CD1c-positive myeloid dendritic cell (primary cell): ENCODE data around the gene IFNAR2.
A peak's percentile ranks its signal among the peaks of the same experiment; 100 is the strongest.

Source experiments
- DNase-seq: peaks from one replicate; pipeline ENCODE4 v3.0.0-alpha.2; 2016; ENCODE audit errors: extremely low spot score

IFNAR2 gene

GRCh38 chr21:33229784-33230544 is at the start of gene IFNAR2:
Gene IFNAR2 (plus strand): TSS chr21:33229938. CDS start chr21:33241923, 11,985 bp downstream.
- peak; percentile 90 for DNase-seq

DNA sequence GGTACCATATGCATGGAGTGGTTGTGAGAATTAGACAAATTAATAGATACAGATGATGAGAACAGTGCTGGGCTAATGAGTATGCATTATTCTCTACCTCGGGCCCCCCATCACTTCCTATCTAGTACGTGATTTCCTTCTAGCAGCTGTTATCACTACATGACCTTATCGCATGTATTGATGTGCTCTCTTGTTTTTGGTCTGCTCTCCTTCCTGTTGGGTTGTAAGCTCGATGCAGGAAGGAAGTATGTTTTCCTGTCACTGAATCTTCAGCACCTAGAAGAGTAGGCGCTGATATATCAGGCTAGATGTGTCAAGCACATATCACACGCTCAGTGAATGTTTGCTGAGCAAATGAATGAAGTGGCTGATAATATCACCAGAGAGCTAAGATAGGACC is 43.9 kb upstream of the IFNAR2 start:
- DNase-seq: no peak

DNA sequence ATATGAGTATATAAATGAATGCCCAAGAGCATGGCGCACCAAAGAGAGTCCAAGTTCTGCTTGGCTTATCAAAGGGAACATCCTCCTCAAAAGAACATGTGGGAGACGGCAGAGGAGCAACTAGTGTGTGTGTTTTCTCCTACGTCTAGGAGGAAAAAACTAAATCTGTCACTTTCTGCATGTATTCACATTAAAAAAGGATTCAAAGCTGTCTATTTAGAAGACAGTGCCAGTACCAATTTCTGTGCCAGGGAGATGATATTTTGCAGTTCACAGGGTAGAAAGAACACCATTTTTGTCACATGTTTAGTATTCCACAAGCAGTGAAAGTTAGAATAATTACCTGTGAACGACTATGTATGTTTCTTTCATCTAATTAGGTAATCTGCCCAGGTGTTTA is 42.5 kb upstream of the IFNAR2 start:
- no peak for DNase-seq

DNA sequence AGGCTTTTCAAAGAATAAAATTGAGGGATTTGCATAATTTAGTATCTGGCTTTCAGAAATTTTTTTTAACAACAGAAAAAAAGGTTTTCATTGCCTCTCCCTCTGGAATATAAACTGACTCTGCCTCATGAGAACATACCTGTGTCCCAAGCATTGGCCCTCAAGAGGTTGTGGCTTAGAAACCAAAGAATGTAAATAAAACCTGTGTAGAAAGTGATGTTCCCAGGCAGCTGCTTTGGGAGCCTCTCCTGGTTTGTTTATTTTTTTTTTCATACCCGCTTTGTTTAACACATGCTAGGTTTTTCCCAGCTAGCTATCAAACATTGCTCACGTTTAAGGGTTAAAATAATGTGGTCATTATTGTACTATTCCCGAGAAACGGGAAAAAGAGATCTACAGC is 40.5 kb upstream of the IFNAR2 start:
- no peak for DNase-seq

GRCh38 chr21:33189824-33190223 is 39.9 kb upstream of the IFNAR2 start:
- no peak for DNase-seq

DNA sequence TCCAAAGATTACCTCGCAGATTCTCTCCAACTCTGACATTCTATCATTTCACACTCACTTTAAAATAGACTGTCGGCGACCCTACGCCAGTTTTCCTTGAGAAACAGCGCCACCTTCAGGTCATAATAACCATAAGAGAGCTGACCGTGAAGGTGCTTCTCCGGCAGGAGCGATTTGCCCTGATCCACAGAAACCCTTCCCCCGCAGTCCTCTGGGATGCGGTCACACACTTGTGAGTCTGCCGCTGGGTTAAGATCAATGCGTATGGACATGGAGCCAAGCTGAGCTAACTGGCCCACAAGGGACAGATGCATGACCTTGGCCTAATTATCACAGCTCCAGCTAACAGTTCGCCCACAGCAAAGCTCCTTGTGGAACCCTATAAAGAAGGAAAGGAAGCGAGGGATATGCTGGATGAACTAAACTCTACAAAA is 32.8 kb upstream of the IFNAR2 start:
- DNase-seq: peak; percentile 79

GRCh38 chr21:33197496-33197895 is 32.2 kb upstream of the IFNAR2 start:
- no peak for DNase-seq

DNA sequence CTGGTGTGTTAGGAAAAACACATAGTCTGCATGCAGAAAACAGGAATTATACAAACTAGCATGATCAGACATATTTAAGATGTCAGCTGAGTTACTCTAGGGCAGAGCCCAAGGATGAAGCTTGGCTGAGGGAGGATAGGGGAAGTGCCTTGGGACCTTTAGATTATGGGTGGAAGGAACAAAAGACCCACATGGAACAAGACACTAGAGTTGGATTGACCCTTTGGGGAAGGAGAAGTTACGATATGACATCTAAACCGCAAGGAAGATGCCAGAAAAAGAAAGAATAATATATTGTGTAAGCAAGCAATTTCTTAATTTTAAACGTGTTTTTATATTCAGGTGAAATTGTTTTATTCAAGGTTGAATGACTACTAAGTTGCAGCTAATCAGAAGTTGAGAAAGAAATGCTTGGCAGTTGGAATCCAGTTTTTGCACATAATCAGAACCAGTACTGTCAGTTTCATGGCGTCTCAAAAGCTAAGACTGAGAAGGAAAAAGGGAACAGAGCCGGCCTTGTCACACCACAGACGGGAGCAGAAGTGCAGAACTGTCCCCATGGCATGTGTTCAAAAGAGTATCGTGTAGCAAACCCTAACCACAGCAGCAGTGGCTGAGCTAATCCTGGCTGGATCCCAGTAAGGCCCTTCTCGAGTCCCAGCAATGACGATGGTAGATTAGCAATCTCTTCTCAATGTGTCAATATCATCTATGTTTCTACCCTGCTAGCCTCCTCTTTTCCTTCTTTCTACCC is 31.2 kb upstream of the IFNAR2 start:
- peak; percentile 94 for DNase-seq

DNA sequence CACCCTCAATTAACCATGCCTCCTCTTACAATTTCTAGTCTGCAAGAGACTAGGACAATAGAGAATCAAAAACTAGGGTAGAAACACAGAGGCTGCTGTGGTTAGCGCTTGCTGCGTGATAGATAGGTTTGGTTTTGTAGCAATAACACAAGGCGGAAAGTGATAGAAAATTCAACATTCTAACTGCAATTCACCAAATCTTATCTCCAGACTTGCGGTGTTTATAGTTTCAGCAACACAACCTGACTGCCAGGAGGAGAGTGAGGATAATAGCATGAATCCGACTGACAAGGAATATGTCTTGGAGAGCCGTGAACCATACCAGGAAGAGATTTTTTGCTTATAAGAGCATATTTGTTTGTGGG is 30.7 kb upstream of the IFNAR2 start:
- no peak for DNase-seq

GRCh38 chr21:33199516-33200217 is 30.1 kb upstream of the IFNAR2 start:
- peak; percentile 97 for DNase-seq

DNA sequence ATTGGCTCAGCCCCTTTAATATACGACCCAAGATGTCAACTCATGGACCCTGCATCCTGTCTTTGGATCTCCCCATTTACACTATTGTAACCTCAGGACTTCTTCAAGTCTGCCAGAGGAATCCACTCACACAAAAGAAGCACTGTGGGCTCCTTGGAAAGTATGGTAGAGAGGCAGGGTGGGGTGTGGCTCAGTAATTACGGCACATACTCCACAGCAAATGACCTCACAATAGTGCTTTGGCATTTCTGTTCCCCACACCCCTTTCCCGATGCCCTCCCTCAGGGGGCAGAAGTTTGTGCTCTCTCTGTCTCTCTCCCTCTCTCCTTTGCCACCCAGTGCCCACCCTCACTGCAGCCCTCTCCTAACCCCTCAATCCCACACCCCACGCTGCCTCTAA is 27.8 kb upstream of the IFNAR2 start:
- DNase-seq: no peak

DNA sequence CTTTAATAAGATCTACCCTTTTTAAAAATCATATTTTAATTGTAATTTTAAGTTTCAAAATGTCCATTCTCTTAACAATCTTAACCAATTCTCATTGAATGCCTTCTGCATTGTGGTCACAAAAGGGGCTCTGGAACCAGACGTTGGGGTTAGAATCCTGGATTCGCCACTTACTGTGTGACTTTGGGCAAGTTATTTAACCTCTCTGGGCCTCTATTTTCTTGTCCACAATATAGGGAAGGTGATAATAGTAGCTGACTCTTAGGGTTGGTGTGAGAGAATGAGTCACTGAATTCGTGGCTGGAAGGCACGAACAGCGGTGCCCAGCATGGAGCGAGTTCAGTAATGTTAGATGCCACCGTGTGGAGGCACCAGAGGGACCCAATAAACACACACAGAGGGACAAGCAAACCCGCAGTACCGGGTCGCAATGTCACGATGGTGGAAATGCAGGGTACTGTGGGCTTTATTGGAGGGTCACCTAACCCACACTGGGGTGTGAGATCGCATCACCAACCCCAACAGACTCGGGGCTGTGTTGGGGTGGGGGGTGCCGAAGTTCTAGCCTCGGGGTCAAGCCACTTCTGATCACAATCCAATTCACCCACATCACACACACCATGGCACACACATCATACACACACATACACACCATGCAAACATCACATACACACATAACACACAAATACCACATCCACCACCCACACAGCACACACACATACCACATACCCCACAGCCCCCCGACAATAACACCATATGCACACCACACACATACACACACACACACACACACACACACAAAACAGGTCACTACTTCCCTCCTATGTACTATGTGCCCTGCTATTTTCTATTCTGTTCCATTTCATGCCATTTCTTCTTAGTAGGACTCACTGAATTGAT is 27.0 kb upstream of the IFNAR2 start:
- DNase-seq: peak; percentile 42

GRCh38 chr21:33203371-33203724 is 26.4 kb upstream of the IFNAR2 start:
- no peak for DNase-seq

DNA sequence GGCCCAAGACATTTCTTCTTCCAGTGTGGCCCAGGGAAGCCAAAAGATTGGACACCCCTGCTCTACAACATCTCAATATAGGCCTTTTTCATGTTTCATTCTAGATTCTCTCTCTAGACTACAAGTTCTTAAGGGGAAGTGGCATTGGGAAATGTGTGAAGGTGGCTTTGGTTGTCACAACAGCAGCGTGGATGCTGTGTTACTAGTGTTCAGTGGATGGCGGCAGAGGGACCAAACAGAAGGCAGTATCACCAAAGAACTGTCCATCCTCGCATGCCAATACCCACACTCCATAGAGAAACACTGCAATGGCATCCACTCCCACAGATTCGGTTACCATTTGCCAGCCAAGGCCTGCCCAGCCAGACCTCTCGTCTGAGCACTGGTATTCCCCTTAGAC is 24.3 kb upstream of the IFNAR2 start:
- DNase-seq: peak; percentile 82

- DNase-seq: peak; percentile 81
Observed at GRCh38 chr21:33206771-33207281, 22.9 kb upstream of the IFNAR2 start.

DNA sequence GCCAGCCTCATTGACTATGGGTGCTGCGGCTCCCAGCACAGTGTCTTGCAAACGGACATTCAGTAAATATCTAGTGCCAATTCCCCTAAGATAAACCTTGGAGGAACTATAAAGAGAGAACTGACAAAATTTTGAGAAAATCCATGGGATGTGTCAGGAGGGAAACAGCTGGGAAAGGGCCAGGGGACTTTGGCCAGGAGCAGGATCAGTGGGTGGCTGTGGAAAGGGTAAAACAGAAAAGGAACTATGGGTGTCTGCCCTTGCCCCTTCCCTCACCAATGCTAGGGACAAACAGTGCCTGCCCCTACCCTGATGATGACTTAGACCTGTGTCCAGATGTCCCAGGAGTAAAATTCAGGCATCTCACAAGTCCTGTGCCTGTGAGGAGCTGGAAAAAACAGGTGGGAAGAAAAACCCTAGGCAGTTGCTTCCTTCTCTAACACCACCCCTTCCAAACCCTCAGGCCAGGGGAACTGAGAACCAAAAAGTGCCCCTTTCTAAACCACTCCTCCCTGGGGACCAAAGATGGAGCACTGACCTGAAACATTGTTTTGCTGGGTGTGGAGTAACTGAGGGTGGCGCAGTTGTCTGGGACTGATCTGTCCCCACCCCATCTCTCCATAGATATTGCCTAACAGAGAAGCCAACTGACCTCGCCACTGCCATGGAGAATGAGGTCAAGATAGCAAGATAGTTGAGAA is 22.1 kb upstream of the IFNAR2 start:
- DNase-seq: peak; percentile 33

GRCh38 chr21:33208534-33208933 is 21.2 kb upstream of the IFNAR2 start:
- DNase-seq: no peak

- no peak for DNase-seq
Observed at GRCh38 chr21:33211305-33211704, 18.4 kb upstream of the IFNAR2 start.

DNA sequence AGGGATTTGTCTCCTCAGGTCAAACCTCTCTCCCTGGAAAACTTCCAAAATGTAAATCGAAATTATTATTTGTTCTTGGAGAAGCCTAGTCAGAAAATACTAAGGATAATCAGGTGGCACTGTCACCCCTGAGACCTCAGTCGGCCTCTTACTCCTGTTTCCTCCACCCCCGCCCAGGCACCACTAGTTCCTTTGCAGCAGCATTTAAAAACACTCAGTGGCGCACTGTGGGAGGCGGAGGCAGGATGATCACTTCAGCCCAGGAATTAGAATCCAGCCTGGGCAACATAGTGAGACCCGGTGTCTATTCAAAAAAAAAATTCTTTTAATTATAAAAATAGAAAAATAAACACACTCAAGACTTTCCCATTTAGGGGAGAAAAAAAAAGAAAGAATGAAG is 18.0 kb upstream of the IFNAR2 start:
- DNase-seq: no peak

- DNase-seq: peak; percentile 28
Observed at GRCh38 chr21:33212159-33212851, 17.4 kb upstream of the IFNAR2 start.
